Caco-2 (cell line): ENCODE data around the gene ZNF565. TPM values are rescaled to one million over a fixed set of nuclear protein-coding genes. Genes with fewer than 3 reads are reported as not detected.

Experiments used
- BruUV-seq: library from RNA; stranded (reverse); fragments of 400-500 nt; replicated peaks from 2 replicates; lab custom pipeline; 2021; lab: Mats Ljungman, UMichigan
- CTCF ChIA-PET: fragments of 300-600 bp; sonication (Branson Sonifier 250); formaldehyde crosslinking; loops from one replicate; lab custom pipeline; 2022; ENCODE audit warnings: antibody characterized with exemption; lab: Charles Lee
- POLR2A ChIA-PET: fragments of 300-600 bp; sonication (Branson Sonifier 250); formaldehyde crosslinking; loops from one replicate; lab custom pipeline; 2022; ENCODE audit warnings: antibody characterized with exemption; lab: Charles Lee
- DNase-seq, 2 experiments: peaks; one replicate each; pipeline versions ENCODE4 v3.0.0 to v3.0.0-alpha.2; 2020 to 2022
- H3K27me3 ChIP-seq: replicated peaks from 2 replicates; pipeline ENCODE4 v1.6.0; 2011; ENCODE audit warnings: low read length; ENCODE audit not compliant: control insufficient read depth, insufficient read depth
- H3K36me3 ChIP-seq: 2 replicates; pipeline ENCODE4 v1.5.1; 2011; ENCODE audit warnings: low read length; ENCODE audit not compliant: control insufficient read depth, insufficient read depth
- H3K4me1 ChIP-seq: fragments of 250-450 bp; sonication (Bioruptor Pico); 2 replicates; pipeline ENCODE4 v1.5.1; 2020; ENCODE audit warnings: mild to moderate bottlenecking
- H3K4me3 ChIP-seq: 2 replicates; pipeline ENCODE4 v1.5.1; 2011; ENCODE audit warnings: low read depth, mild to moderate bottlenecking, control low read depth, low read length
- H3K9me3 ChIP-seq: fragments of 250-450 bp; sonication (Bioruptor Pico); 2 replicates; pipeline ENCODE4 v1.5.1; 2020; ENCODE audit warnings: mild to moderate bottlenecking, moderate library complexity
- H3K27ac Mint-ChIP-seq: one replicate; pipeline ENCODE4 v1.8.0; 2022; ENCODE audit warnings: mixed read lengths; ENCODE audit not compliant: unreplicated experiment
- H3K27me3 Mint-ChIP-seq: one replicate; pipeline ENCODE4 v1.8.0; 2022; ENCODE audit warnings: mixed read lengths; ENCODE audit not compliant: insufficient read depth, unreplicated experiment
- H3K36me3 Mint-ChIP-seq: one replicate; pipeline ENCODE4 v1.8.0; 2022; ENCODE audit warnings: mild to moderate bottlenecking, mixed read lengths; ENCODE audit not compliant: insufficient read depth, unreplicated experiment
- H3K4me1 Mint-ChIP-seq: one replicate; pipeline ENCODE4 v1.8.0; 2022; ENCODE audit warnings: low read depth, mixed read lengths; ENCODE audit not compliant: unreplicated experiment
- H3K4me3 Mint-ChIP-seq: one replicate; pipeline ENCODE4 v1.8.0; 2022; ENCODE audit warnings: mild to moderate bottlenecking, moderate library complexity, mixed read lengths; ENCODE audit not compliant: unreplicated experiment
- H3K9me3 Mint-ChIP-seq: one replicate; pipeline ENCODE4 v1.8.0; 2022; ENCODE audit warnings: mixed read lengths; ENCODE audit not compliant: unreplicated experiment
- CTCF ChIP-seq, 2 experiments: fragments of 200-600 bp in 1 of 2; IDR thresholded peaks; 1 replicate in 1 of 2; 2 replicates in 1 of 2; pipeline versions ENCODE4 v1.5.1 to v1.8.0; 2011 to 2022; ENCODE audit warnings: antibody characterized with exemption in 1 of 2, control low read depth in 1 of 2, inconsistent platforms in 1 of 2, low read depth in 1 of 2, low read length in 1 of 2, mild to moderate bottlenecking in 1 of 2, moderate library complexity in 1 of 2; ENCODE audit not compliant: insufficient read depth in 1 of 2, severe bottlenecking in 1 of 2, unreplicated experiment in 1 of 2
- intact Hi-C: fragments of 100-400 bp; cut with micrococcal nuclease; formaldehyde crosslinking; loops from one replicate; pipeline ENCODE4 v1.10.0; 2022; ENCODE audit not compliant: unreplicated experiment
- total RNA-seq: library from RNA; stranded (reverse); gene quantifications from 2 replicates; pipeline ENCODE4 v1.2.3, GENCODE V29; 2022

ZNF565 gene
- total RNA-seq, 1 experiment from 2014 or later = 3.8 TPM

GRCh38 chr19:36215276-36216123 is 1.0 kb upstream of the ZNF565 start:
- peak in 1 of 2 experiments; percentile 16 for DNase-seq
- Histone ChIP-seq H3K4me3 (peak overlapping the region; percentile 79), H3K9me3 (no peaks in the 10 kb centered on the region), H3K36me3 (no peaks in the 10 kb centered on the region), H3K4me1 (no peaks in the 10 kb centered on the region), H3K27me3 (no peaks in the 10 kb centered on the region)
- Mint-ChIP-seq H3K27ac (no peak overlapping the region), H3K36me3 (peaks cover 23% of the 10 kb centered on the region), H3K4me1 (no peaks in the 10 kb centered on the region), H3K4me3 (no peak overlapping the region), H3K9me3 (no peaks in the 10 kb centered on the region), H3K27me3 (no peaks in the 10 kb centered on the region)
- intact Hi-C loops = loop anchor here (1.0 to 10.0 kb wide), 4 partner anchors 76 to 999 kb away; partner anchors contain the start of genes ZNF383, ZNF461 and ZNF585B
- ChIA-PET CTCF (interaction anchor here (1.5 to 1.7 kb wide), 2 partner anchors 87 to 274 kb away, joined by 3 to 13 read pairs; partner anchors contain the start of gene ZNF566), POLR2A (interaction anchor here (0.5 to 1.9 kb wide), 8 partner anchors 75 to 358 kb away, joined by 3 to 9 read pairs (median 5); partner anchors contain the start of genes ALKBH6, CAPNS1, POLR2I and TBCB)
- TSS peak; percentile 92 for BruUV-seq
- no peak for TF ChIP-seq CTCF (IDR thresholded peaks at IDR 0.05; ENCODE audit: insufficient read depth in 1 of 2, low read depth in 1 of 2, low read length in 1 of 2, severe bottlenecking in 1 of 2, unreplicated experiment in 1 of 2)

GRCh38 chr19:36212895-36213294 is 1.6 kb downstream of the ZNF565 start:
- ChIA-PET CTCF (no interaction called here), POLR2A (no interaction called here)
- intact Hi-C loops = loop anchor here (5.0 to 10.0 kb wide), 3 partner anchors 359 to 1002 kb away; partner anchors contain the start of genes ZNF383, ZNF461, ZNF529 and ZNF585B
- no TSS peak for BruUV-seq
- Mint-ChIP-seq H3K27ac (no peak overlapping the region), H3K4me1 (no peaks in the 10 kb centered on the region), H3K36me3 (peaks cover 8% of the 10 kb centered on the region), H3K9me3 (no peaks in the 10 kb centered on the region), H3K4me3 (no peak overlapping the region), H3K27me3 (no peaks in the 10 kb centered on the region)
- no peaks in the 10 kb centered on the region for H3K4me1 ChIP-seq
- H3K4me3 ChIP-seq = no peak overlapping the region
- no peak for TF ChIP-seq CTCF (IDR thresholded peaks at IDR 0.05; ENCODE audit: insufficient read depth in 1 of 2, low read depth in 1 of 2, low read length in 1 of 2, severe bottlenecking in 1 of 2, unreplicated experiment in 1 of 2)
- no peaks in the 10 kb centered on the region for H3K9me3 ChIP-seq
- no peaks in the 10 kb centered on the region for H3K27me3 ChIP-seq
- DNase-seq = no peak
- H3K36me3 ChIP-seq = no peaks in the 10 kb centered on the region

- Histone ChIP-seq H3K4me3 (no peak overlapping the region), H3K4me1 (no peaks in the 10 kb centered on the region), H3K27me3 (no peaks in the 10 kb centered on the region), H3K36me3 (no peaks in the 10 kb centered on the region), H3K9me3 (no peaks in the 10 kb centered on the region)
- no peaks in the 10 kb centered on the region for H3K9me3 Mint-ChIP-seq
- BruUV-seq = no TSS peak
- ChIA-PET POLR2A (no interaction called here), CTCF (no interaction called here)
- no peak for TF ChIP-seq CTCF (IDR thresholded peaks at IDR 0.05; ENCODE audit: insufficient read depth in 1 of 2, low read depth in 1 of 2, low read length in 1 of 2, severe bottlenecking in 1 of 2, unreplicated experiment in 1 of 2)
- H3K27me3 Mint-ChIP-seq = no peaks in the 10 kb centered on the region
- H3K27ac Mint-ChIP-seq = no peak overlapping the region
- H3K4me1 Mint-ChIP-seq = no peaks in the 10 kb centered on the region
- H3K4me3 Mint-ChIP-seq = no peak overlapping the region
- H3K36me3 Mint-ChIP-seq = no peaks in the 10 kb centered on the region
- DNase-seq = peak in 1 of 2 experiments; percentile 8
- intact Hi-C loops = loop anchor here (5.0 to 10.0 kb wide), 3 partner anchors 362 to 1004 kb away; partner anchors contain the start of genes ZNF383, ZNF461, ZNF529 and ZNF585B
Observed at GRCh38 chr19:36210497-36210896, 4.0 kb downstream of the ZNF565 start.
